Measurements from ENCODE around the gene COQ8A. TPM values are rescaled to one million over a fixed set of nuclear protein-coding genes. Genes with fewer than 3 reads are reported as not detected.

Gene COQ8A
- total RNA-seq, 2 donors from 2014 or later: 15.2 to 25.6 TPM

GRCh38 chr1:226960944-226961765 lies 21.1 kb downstream of the COQ8A start:
- Histone ChIP-seq H3K4me1 (ENCODE audit: control insufficient read depth in 1 of 2, low read depth in 2 of 2) (no peaks in the 10 kb centered on the region), H3K36me3 (peaks cover 16% of the 10 kb centered on the region), H3K27me3 (replicated peaks; ENCODE audit: insufficient read depth) (no peaks in the 10 kb centered on the region), H3K4me3 (no peak overlapping the region), H3K9me3 (no peaks in the 10 kb centered on the region), H3K27ac (no peak overlapping the region)
- TF ChIP-seq CTCF (IDR thresholded peaks at IDR 0.05): no peak
- DNase-seq (ENCODE audit: low spot score) (no peak), ATAC-seq (ENCODE audit: insufficient number of reproducible peaks, low FRiP score, low read depth) (no peak)

DNA sequence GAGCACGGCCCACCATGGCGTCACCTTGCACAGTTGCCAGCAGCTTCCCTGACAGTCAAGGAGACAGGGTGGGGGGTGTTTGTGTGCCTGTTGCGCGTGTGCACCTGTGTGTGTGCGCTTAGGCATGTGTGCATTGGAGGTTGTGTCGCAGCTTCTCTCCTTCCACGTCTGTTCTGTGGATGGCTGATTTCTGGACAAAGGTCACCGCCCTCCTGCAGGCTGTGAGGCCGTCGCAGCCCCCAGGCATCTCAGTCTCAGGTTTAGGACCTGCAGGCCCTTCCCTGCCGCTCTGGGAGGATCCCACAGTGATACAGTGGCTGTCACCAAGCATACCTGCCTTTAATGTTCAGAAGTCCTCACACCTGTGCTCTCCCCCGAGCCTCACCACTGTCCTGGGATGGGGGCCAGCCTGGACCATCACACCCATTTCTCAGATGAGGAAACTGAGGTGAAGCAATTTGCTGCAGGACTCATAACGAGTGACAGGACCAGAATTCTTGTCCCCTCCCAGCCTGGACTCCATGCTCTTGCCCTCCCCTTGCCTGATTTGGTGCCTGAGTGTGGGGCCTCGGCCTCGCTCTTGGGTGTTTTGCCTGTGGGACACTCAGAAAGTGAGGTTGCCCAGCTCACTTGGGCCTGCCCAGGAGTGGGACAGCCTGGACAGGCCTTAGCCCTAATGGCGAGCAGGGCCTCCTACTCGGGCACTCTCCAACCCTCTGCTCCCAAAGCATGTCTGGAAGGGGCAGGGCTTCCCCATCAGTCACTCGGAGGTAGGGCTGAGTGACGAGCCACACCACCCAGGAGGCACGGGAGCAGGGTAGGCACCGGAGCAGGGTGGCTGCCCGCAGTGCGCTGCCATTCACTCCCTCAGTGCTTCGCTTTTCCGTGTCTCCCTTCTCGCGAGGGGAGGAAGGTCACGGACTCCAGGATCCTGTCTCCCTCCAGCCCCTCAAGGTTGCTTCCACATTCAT lies 22.6 kb downstream of the COQ8A start:
- Histone ChIP-seq H3K36me3 (peaks cover 16% of the 10 kb centered on the region), H3K9me3 (no peaks in the 10 kb centered on the region), H3K4me3 (no peak overlapping the region), H3K27me3 (replicated peaks; ENCODE audit: insufficient read depth) (no peaks in the 10 kb centered on the region), H3K4me1 (ENCODE audit: control insufficient read depth in 1 of 2, low read depth in 2 of 2) (no peaks in the 10 kb centered on the region), H3K27ac (no peak overlapping the region)
- TF ChIP-seq CTCF (IDR thresholded peaks at IDR 0.05): no peak
- no peak for ATAC-seq (ENCODE audit: insufficient number of reproducible peaks, low FRiP score, low read depth)
- no peak for DNase-seq (ENCODE audit: low spot score)

GRCh38 chr1:226964068-226964425 lies 24.0 kb downstream of the COQ8A start:
- Histone ChIP-seq H3K4me3 (no peak overlapping the region), H3K27me3 (replicated peaks; ENCODE audit: insufficient read depth) (no peaks in the 10 kb centered on the region), H3K27ac (no peak overlapping the region), H3K4me1 (ENCODE audit: control insufficient read depth in 1 of 2, low read depth in 2 of 2) (no peaks in the 10 kb centered on the region), H3K9me3 (no peaks in the 10 kb centered on the region), H3K36me3 (peaks cover 16% of the 10 kb centered on the region)
- DNase-seq (ENCODE audit: low spot score) (no peak), ATAC-seq (ENCODE audit: insufficient number of reproducible peaks, low FRiP score, low read depth) (no peak)
- TF ChIP-seq CTCF (IDR thresholded peaks at IDR 0.05): no peak

DNA sequence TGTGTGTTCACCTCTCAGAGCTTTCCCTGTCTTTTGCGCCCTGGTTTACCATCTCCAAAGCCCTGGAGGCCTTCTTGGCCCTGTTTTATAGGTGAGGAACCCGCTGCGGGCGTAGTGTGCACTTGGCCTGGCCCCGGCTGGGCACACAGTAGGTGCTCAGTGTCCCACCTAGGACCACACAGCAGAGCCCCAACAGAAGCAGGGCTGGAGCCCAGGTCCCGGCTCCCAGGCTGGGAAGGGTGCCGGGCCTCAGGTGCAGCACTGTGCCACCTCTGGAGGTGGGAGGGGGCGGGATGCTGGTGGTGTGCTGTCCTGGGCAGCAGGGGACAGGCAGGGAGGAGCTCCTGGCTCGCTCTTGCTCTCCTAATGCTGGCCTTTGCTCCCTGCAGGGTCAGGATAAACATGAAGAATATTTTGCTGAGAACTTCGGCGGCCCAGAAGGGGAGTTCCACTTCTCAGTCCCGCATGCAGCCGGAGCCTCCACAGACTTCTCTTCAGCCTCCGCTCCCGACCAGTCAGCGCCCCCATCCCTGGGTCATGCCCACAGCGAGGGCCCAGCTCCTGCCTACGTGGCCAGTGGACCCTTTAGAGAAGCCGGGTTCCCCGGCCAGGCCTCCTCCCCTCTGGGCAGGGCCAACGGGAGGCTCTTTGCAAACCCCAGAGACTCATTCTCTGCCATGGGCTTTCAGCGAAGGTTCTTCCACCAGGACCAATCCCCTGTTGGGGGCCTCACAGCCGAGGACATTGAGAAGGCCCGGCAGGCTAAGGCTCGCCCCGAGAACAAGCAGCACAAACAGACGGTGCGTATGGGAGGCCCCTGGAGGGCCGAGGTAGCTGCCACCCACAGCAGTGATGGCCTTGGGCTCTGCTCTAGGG lies 24.8 kb downstream of the COQ8A start:
- DNase-seq (ENCODE audit: low spot score) (no peak), ATAC-seq (ENCODE audit: insufficient number of reproducible peaks, low FRiP score, low read depth) (no peak)
- H3K27ac ChIP-seq: no peak overlapping the region
- H3K4me3 ChIP-seq: no peak overlapping the region
- no peaks in the 10 kb centered on the region for H3K4me1 ChIP-seq (ENCODE audit: control insufficient read depth in 1 of 2, low read depth in 2 of 2)
- no peaks in the 10 kb centered on the region for H3K9me3 ChIP-seq
- peaks cover 16% of the 10 kb centered on the region for H3K36me3 ChIP-seq
- H3K27me3 ChIP-seq (replicated peaks; ENCODE audit: insufficient read depth): no peaks in the 10 kb centered on the region
- no peak for TF ChIP-seq CTCF (IDR thresholded peaks at IDR 0.05)
